ENCODE results near the gene ARHGDIB.

ARHGDIB gene

GRCh38 chr12:14954269-14954668, 7.1 kb downstream of the ARHGDIB start:
- in situ Hi-C loops (cut with HindIII; ENCODE audit: low sequenced_read_pairs) = no loop called here
- no peak overlapping the region for H3K4me3 ChIP-seq (ENCODE audit: low read depth, low read length)
- no peak for DNase-seq (ENCODE audit: low read depth)
- TF ChIP-seq, protein P1, sequence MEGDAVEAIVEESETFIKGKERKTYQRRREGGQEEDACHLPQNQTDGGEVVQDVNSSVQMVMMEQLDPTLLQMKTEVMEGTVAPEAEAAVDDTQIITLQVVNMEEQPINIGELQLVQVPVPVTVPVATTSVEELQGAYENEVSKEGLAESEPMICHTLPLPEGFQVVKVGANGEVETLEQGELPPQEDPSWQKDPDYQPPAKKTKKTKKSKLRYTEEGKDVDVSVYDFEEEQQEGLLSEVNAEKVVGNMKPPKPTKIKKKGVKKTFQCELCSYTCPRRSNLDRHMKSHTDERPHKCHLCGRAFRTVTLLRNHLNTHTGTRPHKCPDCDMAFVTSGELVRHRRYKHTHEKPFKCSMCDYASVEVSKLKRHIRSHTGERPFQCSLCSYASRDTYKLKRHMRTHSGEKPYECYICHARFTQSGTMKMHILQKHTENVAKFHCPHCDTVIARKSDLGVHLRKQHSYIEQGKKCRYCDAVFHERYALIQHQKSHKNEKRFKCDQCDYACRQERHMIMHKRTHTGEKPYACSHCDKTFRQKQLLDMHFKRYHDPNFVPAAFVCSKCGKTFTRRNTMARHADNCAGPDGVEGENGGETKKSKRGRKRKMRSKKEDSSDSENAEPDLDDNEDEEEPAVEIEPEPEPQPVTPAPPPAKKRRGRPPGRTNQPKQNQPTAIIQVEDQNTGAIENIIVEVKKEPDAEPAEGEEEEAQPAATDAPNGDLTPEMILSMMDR (IDR thresholded peaks at IDR 0.05; ENCODE audit: low read depth, low read length, missing control alignments) = no peak

- in situ Hi-C loops (cut with HindIII; ENCODE audit: low sequenced_read_pairs) = no loop called here
- no peak overlapping the region for H3K4me3 ChIP-seq (ENCODE audit: low read depth, low read length)
- TF ChIP-seq, protein P1 (IDR thresholded peaks at IDR 0.05; ENCODE audit: low read depth, low read length, missing control alignments) = no peak
- no peak for DNase-seq (ENCODE audit: low read depth)
Observed at GRCh38 chr12:14953752-14954151, 7.6 kb downstream of the ARHGDIB start.

GRCh38 chr12:14952299-14952921, 9.0 kb downstream of the ARHGDIB start:
- TF ChIP-seq, protein P1 (IDR thresholded peaks at IDR 0.05; ENCODE audit: low read depth, low read length, missing control alignments) = no peak
- peak; percentile 63 for DNase-seq (ENCODE audit: low read depth)
- in situ Hi-C loops (cut with HindIII; ENCODE audit: low sequenced_read_pairs) = no loop called here
- no peak overlapping the region for H3K4me3 ChIP-seq (ENCODE audit: low read depth, low read length)

- no peak overlapping the region for H3K4me3 ChIP-seq (ENCODE audit: low read depth, low read length)
- TF ChIP-seq, protein P1 (IDR thresholded peaks at IDR 0.05; ENCODE audit: low read depth, low read length, missing control alignments) = no peak
- in situ Hi-C loops (cut with HindIII; ENCODE audit: low sequenced_read_pairs) = no loop called here
- no peak for DNase-seq (ENCODE audit: low read depth)
Observed at GRCh38 chr12:14951851-14952250, 9.6 kb downstream of the ARHGDIB start.

- no peak overlapping the region for H3K4me3 ChIP-seq (ENCODE audit: low read depth, low read length)
- DNase-seq (ENCODE audit: low read depth) = no peak
- TF ChIP-seq, protein P1 (IDR thresholded peaks at IDR 0.05; ENCODE audit: low read depth, low read length, missing control alignments) = no peak
- in situ Hi-C loops (cut with HindIII; ENCODE audit: low sequenced_read_pairs) = no loop called here
Observed at GRCh38 chr12:14950982-14951746, 10.2 kb downstream of the ARHGDIB start.

- TF ChIP-seq, protein P1 (IDR thresholded peaks at IDR 0.05; ENCODE audit: low read depth, low read length, missing control alignments) = no peak
- in situ Hi-C loops (cut with HindIII; ENCODE audit: low sequenced_read_pairs) = no loop called here
- H3K4me3 ChIP-seq (ENCODE audit: low read depth, low read length) = no peak overlapping the region
- DNase-seq (ENCODE audit: low read depth) = no peak
Observed at GRCh38 chr12:14950421-14950820, 11.0 kb downstream of the ARHGDIB start.
